K562 (cell line): ENCODE results near the gene CD52. TPM values are rescaled to one million over a fixed set of nuclear protein-coding genes. Genes with fewer than 3 reads are reported as not detected.

Experiments
- BCOR ChIP-seq: fragments of 450-650 bp; IDR thresholded peaks from 2 replicates; pipeline ENCODE4 v1.6.1; 2016
- BRF1 ChIP-seq: IDR thresholded peaks from 3 replicates; pipeline ENCODE4 v1.6.1; 2011; ENCODE audit warnings: borderline replicate concordance, mild to moderate bottlenecking; ENCODE audit not compliant: insufficient read length; ENCODE audit errors: extremely low read depth
- CBX3 ChIP-seq, 2 experiments: IDR thresholded peaks; 1 replicate in 1 of 2; 2 replicates in 1 of 2; pipeline ENCODE4 v1.6.1; 2012; ENCODE audit warnings: inconsistent platforms in 2 of 2, low read length in 2 of 2, borderline replicate concordance in 1 of 2, control low read depth in 1 of 2
- CEBPG ChIP-seq, 3 experiments: fragments of 200-800 bp in 1 of 3; sonication (Bioruptor generic) in 1 of 3; sonication (generic) in 1 of 3; formaldehyde crosslinking in 1 of 3; IDR thresholded peaks in 2 of 3; conservative IDR thresholded peaks in 1 of 3; 2 replicates each; pipeline versions ENCODE4 v1.6.1 to v1.8.0; 2016 to 2022; ENCODE audit warnings: missing compliant biosample characterization in 2 of 3, missing genetic modification characterization in 2 of 3, mild to moderate bottlenecking in 1 of 3, missing genetic modification reagents in 1 of 3
- EP300 ChIP-seq: IDR thresholded peaks from 2 replicates; pipeline ENCODE4 v1.6.1; 2012; ENCODE audit warnings: low read length, improper control_type of control experiment
- MTA1 ChIP-seq: fragments of 450-650 bp; IDR thresholded peaks from 2 replicates; pipeline ENCODE4 v1.6.1; 2017; ENCODE audit warnings: borderline replicate concordance
- PTRF ChIP-seq: fragments of 450-650 bp; IDR thresholded peaks from 2 replicates; pipeline ENCODE4 v1.6.1; 2016; ENCODE audit warnings: mild to moderate bottlenecking, missing genetic modification characterization, missing compliant biosample characterization
- RNF219 ChIP-seq: fragments of 250-450 bp; sonication (Bioruptor Pico); IDR thresholded peaks from 2 replicates; pipeline ENCODE4 v1.5.0; 2022; ENCODE audit warnings: mild to moderate bottlenecking
- SIX5 ChIP-seq, 2 experiments: IDR thresholded peaks; 2 replicates each; pipeline ENCODE4 v1.6.1; 2011; ENCODE audit warnings: low read length in 2 of 2, borderline replicate concordance in 1 of 2, low read depth in 1 of 2, mild to moderate bottlenecking in 1 of 2, moderate library complexity in 1 of 2; ENCODE audit not compliant: insufficient read depth in 1 of 2
- SNRNP70 ChIP-seq: fragments of 200-400 bp; formaldehyde crosslinking; optimal IDR thresholded peaks from 2 replicates; pipeline ENCODE3; 2017; ENCODE audit warnings: low read depth, low read length
- ZBTB12 ChIP-seq: fragments of 250-450 bp; sonication (Bioruptor Pico); IDR thresholded peaks from 2 replicates; pipeline ENCODE4 v1.4.0; 2020
- ZBTB26 ChIP-seq: fragments of 450-650 bp; formaldehyde crosslinking; IDR thresholded peaks from 2 replicates; pipeline ENCODE4 v1.4.0; 2022; ENCODE audit warnings: missing genetic modification characterization
- ZFP1 ChIP-seq: fragments of 450-650 bp; formaldehyde crosslinking; IDR thresholded peaks from 2 replicates; pipeline ENCODE4 v1.4.0; 2020; ENCODE audit warnings: mild to moderate bottlenecking, mixed read lengths
- ZNF609 ChIP-seq: sonication (generic); formaldehyde crosslinking; IDR thresholded peaks from 2 replicates; pipeline ENCODE4 v1.8.1; 2023; ENCODE audit warnings: missing genetic modification reagents, mild to moderate bottlenecking, borderline replicate concordance
- ZNF75A ChIP-seq: fragments of 450-650 bp; formaldehyde crosslinking; IDR thresholded peaks from 2 replicates; pipeline ENCODE4 v1.4.0; 2020; ENCODE audit warnings: mild to moderate bottlenecking
- polyA plus RNA-seq, 8 experiments: library from polyadenylated mRNA; depleted of rRNA in 4 of 8; stranded (reverse) in 5 of 8; unstranded in 3 of 8; fragments of >200 nt; fragmentation: Nextera tagmentation in 2 of 8; fragmentation: Illumina TruSeq in 1 of 8; extraction: Ambion mirVana in 2 of 8; extraction: Trizol in 1 of 8; gene quantifications; 2 replicates each; pipeline versions ENCODE4 v1.2.1 to v1.2.3, GENCODE V29; 2011 to 2014; ENCODE audit warnings: inconsistent platforms in 1 of 8, missing spikeins in 1 of 8
- total RNA-seq, 7 experiments: library from RNA; depleted of rRNA in 6 of 7; stranded (reverse); fragments of >200 nt in 6 of 7; fragmentation: Illumina TruSeq in 2 of 7; extraction: Trizol in 2 of 7; gene quantifications; 2 replicates each; pipeline versions ENCODE4 v1.2.1 to v1.2.3, GENCODE V29; 2011 to 2021; ENCODE audit warnings: low replicate concordance in 1 of 7

Gene CD52
- total and polyA plus RNA-seq, 9 of the 15 experiments (the other 6 are each of a cell fraction or from before 2014, with no cell fraction given), result 34.9 to 488 (median 173) TPM

GRCh38 chr1:26279456-26280332 is 38.1 kb upstream of the CD52 start, which contains the start of gene SH3BGRL3 (continued):
- peak; percentile 13; the same call in 1 of the 2 replicates for TF ChIP-seq EP300
- no peak for TF ChIP-seq RNF219 (CRISPR knock-in tag)
- no peak for TF ChIP-seq SNRNP70
- no peak for TF ChIP-seq ZBTB12 (CRISPR knock-in tag)
- TF ChIP-seq PTRF (tag), result no peak
- TF ChIP-seq SIX5 (IDR thresholded peaks at IDR 0.05; ENCODE audit: borderline replicate concordance in 1 of 2, insufficient read depth in 1 of 2, low read depth in 1 of 2, low read length in 2 of 2), result no peak
- peak; percentile 10; the same call in 1 of the 2 replicates for TF ChIP-seq BCOR
- TF ChIP-seq ZNF609, result peak; percentile 49; the same call in 1 of the 2 replicates
- no peak for TF ChIP-seq CBX3 (IDR thresholded peaks at IDR 0.05; ENCODE audit: borderline replicate concordance in 1 of 2, low read length in 2 of 2)
- TF ChIP-seq ZBTB26 (CRISPR knock-in tag), result peak; percentile 11; the same call in 1 of the 2 replicates
- TF ChIP-seq ZNF75A, result peak; percentile 33; the same call in 1 of the 2 replicates
- no peak for TF ChIP-seq BRF1
- no peak for TF ChIP-seq ZFP1 (CRISPR knock-in tag)
- 0 out of 2 replicates have a peak, but pooled peaks have one; percentile 19 for TF ChIP-seq MTA1
- no peak for TF ChIP-seq CEBPG (CRISPR knock-in tag; IDR thresholded peaks at IDR 0.05)
- no peak for TF ChIP-seq CEBPG (tag; conservative IDR thresholded peaks at IDR 0.05 in 1 of 2, IDR thresholded peaks at IDR 0.05 in 1 of 2)
